Right cardiac atrium (tissue), 5 donors: Measurements from ENCODE around the gene GLYATL3. TPM values are rescaled to one million over a fixed set of nuclear protein-coding genes. Genes with fewer than 3 reads are reported as not detected.
A peak's percentile ranks its signal among the peaks of the same experiment; 100 is the strongest.

Experiments
- ATAC-seq, 2 donors: fragments of 200-7000 bp; cut with Tn5 transposase; one replicate each; pipeline versions ENCODE4 v1.8.0 to v1.9.1; 2020; ENCODE audit warnings: moderate library complexity in 2 of 2, mild to moderate bottlenecking in 1 of 2
- DNase-seq, 3 donors: peaks; one replicate each; pipeline ENCODE4 v3.0.0-alpha.2; 2020
- H3K27ac ChIP-seq: one replicate; pipeline ENCODE4 v1.5.1; 2013; ENCODE audit warnings: mild to moderate bottlenecking, low read length, control low read depth, moderate library complexity
- H3K27me3 ChIP-seq: one replicate; pipeline ENCODE4 v1.6.1; 2013; ENCODE audit not compliant: control insufficient read depth, insufficient read depth
- H3K4me1 ChIP-seq: one replicate; pipeline ENCODE4 v1.6.1; 2013; ENCODE audit warnings: low read length; ENCODE audit not compliant: control insufficient read depth, insufficient read depth
- H3K4me3 ChIP-seq: one replicate; pipeline ENCODE4 v1.5.1; 2013; ENCODE audit warnings: low read length, control low read depth
- H3K9me3 ChIP-seq: one replicate; pipeline ENCODE4 v1.6.1; 2013; ENCODE audit warnings: low read length; ENCODE audit not compliant: control insufficient read depth
- WGBS: extraction: QIAGEN DNeasy Blood & Tissue Kit; methylation state at CpG from one replicate; pipeline ENCODE4 v1.1.7; 2013; 5-methylcytosine and 5-hydroxymethylcytosine counted together
- intact Hi-C, 4 donors: fragments of 100-400 bp; cut with DNase I; formaldehyde crosslinking; loops; one replicate each; pipeline versions ENCODE4 v1.11.0 to v1.14.0; 2022 to 2023
- polyA plus RNA-seq: library from polyadenylated mRNA; stranded (reverse); fragments of 200-250 nt; gene quantifications from one replicate; pipeline ENCODE4 v1.2.3, GENCODE V29; 2013
- total RNA-seq, 4 donors: library from RNA; stranded (reverse); fragmentation: NEBNext Ultra II Directional; extraction: Animal tissue kit (Norgen Biotek cat#: 25700); gene quantifications; one replicate each; pipeline ENCODE4 v1.2.1, GENCODE V29; 2021
- donor health status: healthy with polysubstance abuse.
- donor health status: DM: no; HTN: yes; CAD: no.
- donor health status: DM: no; HTN: no; CAD: no.
- donor health status: DM: no; HTN: yes; CAD: no; lungs with severe emphysema.
- donor health status: DM: yes; HTN: yes; CAD: no.

The GLYATL3 gene
- total and polyA plus RNA-seq, 5 donors: not detected

DNA sequence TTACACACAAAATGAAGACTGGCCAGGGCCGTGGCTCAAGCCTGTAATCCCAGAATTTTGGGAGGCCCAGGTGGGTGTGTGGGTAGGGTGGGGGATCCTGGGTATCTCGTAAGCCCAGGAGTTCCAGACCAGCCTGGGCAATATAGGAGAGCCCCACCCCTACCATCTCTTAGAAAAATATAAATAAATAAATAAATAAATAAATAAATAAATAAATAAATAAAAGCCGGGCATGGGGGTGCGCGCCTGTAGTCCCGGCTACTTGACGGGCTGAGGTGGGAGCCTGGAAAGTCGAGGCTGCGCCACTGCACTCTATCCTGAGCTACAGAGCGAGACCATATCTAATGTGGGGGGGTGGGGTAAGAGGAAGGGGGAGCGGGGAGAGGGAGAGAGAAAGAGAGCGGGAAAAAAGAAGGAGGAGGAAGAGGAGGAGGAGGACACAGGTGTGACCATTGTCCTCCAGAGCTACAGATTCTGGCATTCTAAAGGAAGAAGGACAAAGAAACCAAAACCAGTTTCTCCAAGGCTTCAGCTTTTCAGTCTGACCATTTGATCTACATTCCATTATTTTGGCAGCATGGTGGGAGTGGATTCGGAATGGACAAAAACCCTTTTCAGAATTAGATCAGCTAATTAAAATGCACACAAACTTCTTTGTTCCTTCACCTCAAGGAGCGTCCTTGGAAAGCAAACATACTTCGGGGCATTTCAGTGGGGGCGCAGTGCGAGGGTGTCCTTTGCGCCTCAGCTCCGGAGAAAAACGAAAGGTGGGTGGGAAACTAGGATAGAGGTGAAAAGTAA lies 50.2 kb downstream of the GLYATL3 start:
- no peaks in the 10 kb centered on the region for H3K4me1 ChIP-seq
- DNase-seq (no peak), ATAC-seq (no peak)
- H3K9me3 ChIP-seq: no peaks in the 10 kb centered on the region
- WGBS: 33% methylated on average over 20 of the region's 20 CpGs
- peak overlapping the region; percentile 47 for H3K4me3 ChIP-seq
- intact Hi-C loops: no loop called here
- H3K27me3 ChIP-seq: no peaks in the 10 kb centered on the region
- no peak overlapping the region for H3K27ac ChIP-seq

DNA sequence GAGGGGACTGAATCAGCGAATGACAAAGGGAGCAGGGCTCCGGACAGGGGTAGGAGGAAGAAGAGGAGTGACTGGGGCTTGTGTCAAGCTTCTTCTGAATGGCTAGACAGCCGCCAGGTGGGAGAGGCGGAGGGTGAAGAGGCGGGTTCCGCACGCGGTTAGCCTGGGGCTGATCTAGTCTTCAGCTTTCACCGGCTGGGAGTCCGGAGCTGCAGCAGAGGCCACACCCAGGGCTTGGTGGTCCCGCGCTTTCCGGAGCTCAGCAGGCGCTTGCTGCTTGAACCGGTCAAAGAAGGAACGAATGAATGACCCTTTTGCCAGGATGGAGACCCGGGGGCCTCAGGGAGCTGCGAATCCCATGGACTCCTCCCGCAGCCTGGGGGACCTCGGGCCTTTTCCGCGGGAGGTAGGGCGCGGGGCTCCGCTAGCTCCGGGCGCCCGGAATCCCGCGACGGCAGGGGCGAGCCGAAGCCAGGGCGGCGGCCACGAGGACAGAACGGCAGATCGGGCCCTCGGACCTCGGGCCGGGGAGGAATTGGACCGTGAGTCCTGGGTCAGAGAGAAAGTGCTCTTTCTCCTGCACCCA lies 50.9 kb downstream of the GLYATL3 start, which contains the start of gene C6orf141:
Gene C6orf141, plus strand, starts transcription at position 177 of the 586 bp plus-strand sequence. Its CDS starts 125 bp downstream, at position 302.
- Histone ChIP-seq H3K4me1 (no peaks in the 10 kb centered on the region), H3K27ac (no peak within 1 kb of the TSS), H3K9me3 (no peaks in the 10 kb centered on the region), H3K4me3 (peak within 1 kb of the TSS; percentile 47), H3K27me3 (no peaks in the 10 kb centered on the region)
- peak in 2 of 3 donors; percentile 22 to 69 for DNase-seq
- intact Hi-C loops: no loop called here
- peak; percentile 52 to 74 for ATAC-seq
- 2% methylated on average over 42 of the region's 42 CpGs for WGBS

DNA sequence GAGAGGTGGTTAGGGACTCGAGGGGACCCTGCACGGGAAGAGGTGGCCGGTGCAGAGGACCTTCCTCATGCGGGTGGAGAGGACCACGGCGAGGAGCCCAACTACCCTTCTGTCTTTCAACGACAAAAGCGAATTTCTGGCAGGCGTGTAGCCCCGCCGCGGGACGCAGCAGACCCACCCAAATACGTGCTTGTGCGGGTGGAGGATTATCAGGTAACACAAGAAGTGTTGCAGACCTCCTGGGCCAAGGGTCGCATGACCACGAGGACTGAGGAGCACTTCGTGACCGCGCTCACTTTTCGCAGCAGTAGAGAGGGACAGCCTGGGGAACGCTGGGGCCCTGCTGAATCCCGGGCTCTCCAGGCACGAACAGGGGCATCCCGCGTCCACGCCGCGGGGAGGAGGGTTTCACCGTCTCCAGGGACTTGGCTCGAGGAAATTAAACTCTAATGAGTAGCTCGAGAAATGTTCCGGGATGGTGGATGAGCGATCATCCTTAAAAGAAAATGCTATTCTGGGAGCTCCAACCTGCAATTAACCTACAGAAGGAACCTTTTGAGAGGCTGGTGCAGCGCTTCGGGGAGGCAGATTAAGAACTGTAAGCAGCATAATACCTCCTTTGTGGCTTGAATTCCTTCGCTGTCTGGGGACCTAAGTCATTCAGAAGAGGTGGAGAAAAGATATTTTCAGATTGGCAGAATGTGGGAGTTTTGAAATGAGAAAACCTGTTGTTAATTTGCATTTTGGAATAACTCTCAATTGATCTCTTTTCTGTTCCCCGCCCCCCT lies 51.5 kb downstream of the GLYATL3 start:
- Histone ChIP-seq H3K9me3 (no peaks in the 10 kb centered on the region), H3K27ac (no peak overlapping the region), H3K4me1 (no peaks in the 10 kb centered on the region), H3K27me3 (no peaks in the 10 kb centered on the region), H3K4me3 (peak overlapping the region; percentile 47)
- intact Hi-C loops: no loop called here
- WGBS: 2% methylated on average over 38 of the region's 38 CpGs
- DNase-seq: peak in 2 of 3 donors; percentile 11 to 37
- ATAC-seq: peak; percentile 57 to 63

DNA sequence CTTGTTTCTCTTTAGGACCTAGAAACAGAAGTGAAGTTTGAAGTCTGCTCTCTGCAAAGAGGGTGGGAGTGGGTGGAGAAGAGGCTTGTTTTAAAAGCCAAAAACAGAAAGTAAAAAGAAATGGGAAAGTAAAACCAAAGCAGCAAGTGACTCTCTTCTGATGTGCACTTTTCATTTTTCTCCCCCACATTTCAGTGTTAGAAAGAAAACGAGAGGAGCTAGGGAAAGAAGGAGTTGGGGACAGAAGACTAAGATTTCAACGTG lies 52.1 kb downstream of the GLYATL3 start:
- no peaks in the 10 kb centered on the region for H3K4me1 ChIP-seq
- intact Hi-C loops: no loop called here
- no peaks in the 10 kb centered on the region for H3K27me3 ChIP-seq
- DNase-seq (no peak), ATAC-seq (no peak)
- H3K27ac ChIP-seq: no peak overlapping the region
- no peaks in the 10 kb centered on the region for H3K9me3 ChIP-seq
- peak overlapping the region; percentile 47 for H3K4me3 ChIP-seq
- 30% methylated on average over 2 of the region's 2 CpGs for WGBS

DNA sequence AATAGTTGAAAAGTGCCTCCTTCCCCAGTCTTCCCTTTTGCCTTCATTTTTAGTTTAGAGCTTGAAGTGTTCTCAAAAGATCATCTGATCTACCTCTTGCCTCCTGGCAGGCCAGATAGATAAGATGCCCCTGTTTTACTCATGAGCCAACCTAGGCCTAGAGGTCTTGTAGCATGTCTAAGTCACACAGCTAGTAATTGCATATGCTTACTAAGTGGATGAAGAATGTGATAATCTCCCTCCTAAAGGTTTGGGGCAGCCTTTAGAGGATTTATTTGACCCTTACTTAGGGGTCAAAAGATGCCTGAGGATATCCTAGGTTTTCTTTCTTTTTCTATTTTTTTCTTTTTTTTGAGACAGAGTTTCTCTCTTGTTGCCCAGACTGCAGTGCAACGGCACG lies 52.9 kb downstream of the GLYATL3 start:
- Histone ChIP-seq H3K4me1 (no peaks in the 10 kb centered on the region), H3K4me3 (no peak overlapping the region), H3K9me3 (no peaks in the 10 kb centered on the region), H3K27me3 (no peaks in the 10 kb centered on the region), H3K27ac (no peak overlapping the region)
- 96% methylated on average over 2 of the region's 2 CpGs for WGBS
- intact Hi-C loops: no loop called here
- ATAC-seq: no peak
- DNase-seq: no peak

DNA sequence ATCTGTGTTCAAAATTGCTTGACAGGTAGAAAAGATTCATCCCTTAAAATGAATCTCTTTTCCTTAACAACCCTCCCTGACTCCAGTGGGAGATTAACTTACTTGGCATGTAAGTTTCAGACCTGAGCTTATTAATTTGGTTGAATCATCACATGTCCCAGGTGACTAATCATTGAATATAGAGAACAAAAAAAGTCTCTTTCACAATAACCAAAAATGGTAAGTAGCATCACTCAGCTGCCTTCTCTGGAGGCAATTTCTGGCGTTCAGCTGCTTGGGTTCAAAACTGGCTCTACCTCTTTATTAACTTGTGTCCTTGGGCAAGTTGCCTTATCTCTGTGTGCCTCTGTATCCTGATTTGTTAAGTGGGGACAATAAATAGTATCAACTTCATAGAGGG lies 53.7 kb downstream of the GLYATL3 start:
- no peak for DNase-seq
- no peak for ATAC-seq
- no peaks in the 10 kb centered on the region for H3K4me1 ChIP-seq
- H3K4me3 ChIP-seq: no peak overlapping the region
- H3K9me3 ChIP-seq: no peaks in the 10 kb centered on the region
- WGBS: 74% methylated on average over 1 of the region's 1 CpG
- intact Hi-C loops: no loop called here
- H3K27me3 ChIP-seq: no peaks in the 10 kb centered on the region
- H3K27ac ChIP-seq: no peak overlapping the region

DNA sequence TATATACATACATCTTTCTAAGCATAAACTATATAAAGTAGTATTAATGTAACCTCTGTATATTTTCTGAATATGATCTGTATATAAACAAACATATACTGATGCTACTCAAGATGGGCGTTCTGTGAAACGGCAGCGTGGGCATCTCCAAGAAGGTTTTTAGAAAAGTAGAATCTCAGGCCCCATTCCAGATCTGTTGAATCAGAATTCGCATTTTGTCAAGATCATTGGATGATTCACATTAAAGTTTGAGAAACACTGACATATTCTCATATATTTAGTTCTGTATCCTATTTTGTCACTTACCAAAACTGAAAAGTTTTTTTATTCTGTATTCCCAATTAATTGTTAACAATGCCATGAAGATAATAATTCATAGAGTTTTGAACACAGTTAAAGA lies 56.2 kb downstream of the GLYATL3 start:
- intact Hi-C loops: no loop called here
- no peak overlapping the region for H3K27ac ChIP-seq
- 72% methylated on average over 4 of the region's 4 CpGs for WGBS
- no peak for DNase-seq
- ATAC-seq: no peak
- no peaks in the 10 kb centered on the region for H3K9me3 ChIP-seq
- H3K4me1 ChIP-seq: no peaks in the 10 kb centered on the region
- no peak overlapping the region for H3K4me3 ChIP-seq
- H3K27me3 ChIP-seq: no peaks in the 10 kb centered on the region

DNA sequence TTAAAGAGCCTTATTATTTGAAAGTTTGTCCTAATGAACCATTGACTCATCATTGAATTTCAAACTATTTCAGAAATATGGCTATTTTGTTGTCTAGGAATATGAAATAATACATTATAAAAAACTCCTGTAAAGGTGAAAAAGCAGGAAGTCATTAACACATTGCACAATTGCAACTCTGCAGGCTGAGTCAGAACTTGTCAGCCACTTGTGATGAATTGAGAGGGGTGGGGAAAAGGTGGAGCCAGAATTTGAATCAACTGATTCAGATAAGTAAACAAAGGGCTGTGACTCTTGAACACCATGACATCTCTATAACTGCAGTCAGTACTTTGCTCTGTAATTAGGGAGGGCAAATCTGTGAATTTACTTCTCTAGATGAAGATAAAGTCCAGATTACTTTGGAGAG lies 56.7 kb downstream of the GLYATL3 start:
- Histone ChIP-seq H3K27me3 (no peaks in the 10 kb centered on the region), H3K27ac (no peak overlapping the region), H3K4me1 (no peaks in the 10 kb centered on the region), H3K4me3 (no peak overlapping the region), H3K9me3 (no peaks in the 10 kb centered on the region)
- DNase-seq (no peak), ATAC-seq (peak in 1 of 2 donors; percentile 84)
- intact Hi-C loops: no loop called here

DNA sequence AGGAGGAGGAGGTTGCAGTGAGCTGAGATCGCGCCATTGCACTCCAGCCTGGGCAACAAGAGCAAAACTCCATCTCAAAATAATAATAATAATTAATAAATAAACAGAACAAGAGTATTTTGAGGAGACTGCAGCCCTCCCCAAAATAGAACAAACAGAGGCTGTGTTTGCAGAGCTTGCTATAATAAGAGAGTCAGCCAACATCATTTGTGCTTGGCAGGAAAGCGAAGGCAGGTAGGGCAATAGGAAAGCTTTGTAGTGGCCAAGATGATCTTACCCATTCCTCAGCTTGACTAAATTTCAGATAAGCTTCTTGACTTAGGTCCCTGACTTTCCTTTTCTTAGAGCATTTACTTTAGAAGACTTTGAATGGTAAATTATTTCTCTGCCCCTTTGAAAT lies 57.5 kb downstream of the GLYATL3 start:
- 87% methylated on average over 3 of the region's 3 CpGs for WGBS
- H3K4me1 ChIP-seq: no peaks in the 10 kb centered on the region
- H3K27ac ChIP-seq: no peak overlapping the region
- no peak for ATAC-seq
- H3K4me3 ChIP-seq: no peak overlapping the region
- no peaks in the 10 kb centered on the region for H3K9me3 ChIP-seq
- intact Hi-C loops: no loop called here
- no peak for DNase-seq
- H3K27me3 ChIP-seq: no peaks in the 10 kb centered on the region

DNA sequence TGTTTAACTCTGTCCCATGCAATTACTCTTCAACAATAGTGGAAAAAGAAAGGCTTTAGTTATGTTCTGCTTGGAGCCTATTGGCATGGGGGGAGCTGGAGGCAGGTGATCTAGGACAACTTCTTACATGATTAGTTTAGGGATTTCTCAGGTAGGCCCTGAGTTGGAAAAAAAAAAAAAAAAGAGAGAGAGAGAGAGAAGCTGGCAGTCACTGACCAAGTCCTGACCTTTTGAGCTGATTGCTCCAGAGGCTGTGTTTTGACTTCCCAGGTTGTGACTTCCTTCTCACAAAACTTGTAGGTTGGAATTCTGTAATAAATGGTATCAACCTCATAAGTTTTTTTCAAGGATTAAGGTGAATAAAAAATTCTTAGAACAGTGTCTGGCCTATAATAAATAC lies 58.5 kb downstream of the GLYATL3 start:
- Histone ChIP-seq H3K4me3 (no peak overlapping the region), H3K27me3 (no peaks in the 10 kb centered on the region), H3K9me3 (no peaks in the 10 kb centered on the region), H3K27ac (no peak overlapping the region), H3K4me1 (no peaks in the 10 kb centered on the region)
- DNase-seq (no peak), ATAC-seq (no peak)
- intact Hi-C loops: no loop called here
